CD8-positive, alpha-beta memory T cell (primary cell): ENCODE measurements around the gene KLHDC8A. TPM values are rescaled to one million over a fixed set of nuclear protein-coding genes. Genes with fewer than 3 reads are reported as not detected.

Experiments used
- CTCF ChIA-PET: fragments of 350-600 bp; sonication (Branson Sonifier 250); formaldehyde crosslinking; loops from one replicate; lab custom pipeline; 2021; ENCODE audit warnings: antibody characterized with exemption; lab: Charles Lee
- POLR2A ChIA-PET: fragments of 350-600 bp; sonication (Branson Sonifier 250); formaldehyde crosslinking; loops from one replicate; lab custom pipeline; 2021; ENCODE audit warnings: antibody characterized with exemption; lab: Charles Lee
- DNase-seq, 5 donors: peaks; one replicate each; pipeline versions ENCODE4 v3.0.0 to v3.0.0-alpha.2; 2020 to 2022; ENCODE audit warnings: mixed read lengths in 1 of 5
- H3K27ac ChIP-seq: one replicate; pipeline ENCODE4 v1.7.0; 2013; ENCODE audit warnings: low read depth, mild to moderate bottlenecking, low read length, moderate library complexity
- H3K27me3 ChIP-seq: 2 replicates; pipeline ENCODE4 v1.7.0; 2013; ENCODE audit warnings: low read length, mild to moderate bottlenecking; ENCODE audit not compliant: insufficient read depth, poor library complexity, severe bottlenecking
- H3K36me3 ChIP-seq: 2 replicates; pipeline ENCODE4 v1.7.0; 2013; ENCODE audit warnings: mild to moderate bottlenecking, low read length, moderate library complexity; ENCODE audit not compliant: insufficient read depth
- H3K4me1 ChIP-seq: 2 replicates; pipeline ENCODE4 v1.7.0; 2013; ENCODE audit warnings: mild to moderate bottlenecking, low read length, moderate library complexity; ENCODE audit not compliant: insufficient read depth
- H3K4me3 ChIP-seq: 2 replicates; pipeline ENCODE4 v1.7.0; 2013; ENCODE audit warnings: mild to moderate bottlenecking, low read length
- H3K9me3 ChIP-seq: 2 replicates; pipeline ENCODE4 v1.7.0; 2013; ENCODE audit warnings: mild to moderate bottlenecking, low read length
- H3K27ac Mint-ChIP-seq, 8 donors: one replicate each; pipeline ENCODE4 v1.8.0; 2020 to 2021; ENCODE audit warnings: mixed read lengths in 8 of 8, mild to moderate bottlenecking in 6 of 8, inconsistent platforms in 3 of 8, moderate library complexity in 3 of 8
- H3K27me3 Mint-ChIP-seq, 2 donors: one replicate each; pipeline ENCODE4 v1.8.0; 2020 to 2021; ENCODE audit warnings: mixed read lengths in 2 of 2, mild to moderate bottlenecking in 1 of 2, moderate library complexity in 1 of 2
- H3K36me3 Mint-ChIP-seq, 3 donors: one replicate each; pipeline ENCODE4 v1.8.0; 2020 to 2021; ENCODE audit warnings: mixed read lengths in 3 of 3, inconsistent platforms in 1 of 3, mild to moderate bottlenecking in 1 of 3
- H3K4me1 Mint-ChIP-seq, 3 donors: one replicate each; pipeline ENCODE4 v1.8.0; 2020 to 2021; ENCODE audit warnings: mixed read lengths in 3 of 3, inconsistent platforms in 1 of 3, mild to moderate bottlenecking in 1 of 3
- H3K4me3 Mint-ChIP-seq, 7 donors: one replicate each; pipeline ENCODE4 v1.8.0; 2020 to 2021; ENCODE audit warnings: mixed read lengths in 7 of 7, mild to moderate bottlenecking in 6 of 7, moderate library complexity in 4 of 7, inconsistent platforms in 2 of 7
- H3K9me3 Mint-ChIP-seq, 5 donors: one replicate each; pipeline ENCODE4 v1.8.0; 2020 to 2022; ENCODE audit warnings: mixed read lengths in 5 of 5, mild to moderate bottlenecking in 3 of 5, moderate library complexity in 2 of 5, inconsistent platforms in 1 of 5
- polyA plus RNA-seq: library from polyadenylated mRNA; unstranded; fragments of 300-500 nt; fragmentation: Illumina TruSeq; gene quantifications from one replicate; pipeline ENCODE4 v1.2.3, GENCODE V29; 2021
- total RNA-seq, 2 experiments: library from RNA; stranded (reverse); gene quantifications; one replicate each; pipeline ENCODE4 v1.2.3, GENCODE V29; 2021

KLHDC8A gene
- total and polyA plus RNA-seq, 3 experiments from 2014 or later, result not detected

DNA sequence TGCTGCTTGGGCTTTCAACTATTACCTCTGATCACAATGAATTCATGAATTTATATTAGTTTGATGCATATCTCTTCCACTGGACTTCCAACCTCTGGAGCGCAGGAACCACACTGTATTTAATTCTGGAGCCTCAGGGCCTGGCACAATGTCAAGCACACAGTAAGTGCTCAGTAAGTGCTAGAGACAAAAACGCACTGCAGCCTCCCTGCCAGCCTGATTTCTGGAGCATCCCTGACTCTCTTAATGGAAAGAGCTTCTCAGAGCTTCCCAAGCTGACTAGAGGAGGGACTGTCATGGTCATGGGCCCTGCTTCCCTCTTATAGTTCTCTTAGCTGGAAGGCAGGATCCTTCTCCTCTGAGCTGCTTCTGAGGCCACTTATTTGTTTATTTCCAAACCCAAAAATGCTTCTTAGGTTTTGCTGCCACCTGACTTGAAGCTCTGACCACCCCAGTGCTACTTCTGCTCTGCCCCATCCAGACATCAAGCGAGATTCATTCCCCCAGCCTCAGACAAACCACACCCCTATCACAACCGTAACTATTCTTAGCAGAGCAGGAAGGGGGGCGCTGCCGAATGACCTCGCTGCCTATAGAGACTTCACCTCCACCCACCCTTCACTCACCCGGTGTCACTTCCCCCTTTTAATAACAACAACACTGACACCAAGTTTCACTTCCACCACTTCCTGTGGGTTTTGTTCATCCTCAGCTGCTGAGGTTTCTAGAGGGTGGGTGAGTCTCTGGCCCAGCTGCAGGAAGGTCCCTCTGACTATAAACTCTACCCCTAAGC, 68.8 kb downstream of the KLHDC8A start:
- H3K27me3 Mint-ChIP-seq, result peaks cover 0 to 5% of the 10 kb centered on the region in 2 donors
- no peak overlapping the region for H3K27ac ChIP-seq
- peaks cover 72% of the 10 kb centered on the region for H3K4me1 ChIP-seq
- H3K4me3 ChIP-seq, result peak overlapping the region; percentile 80
- H3K27me3 ChIP-seq, result no peaks in the 10 kb centered on the region
- ChIA-PET CTCF (interaction anchor here (0.7 to 37.5 kb wide), 4 partner anchors 10 to 236 kb away, joined by 3 to 1351 read pairs (median 118); partner anchors contain the start of gene NUAK2), POLR2A (interaction anchor here (0.6 to 5.2 kb wide), 14 partner anchors 10 to 795 kb away, joined by 3 to 86 read pairs (median 3); partner anchors contain the start of genes ELK4 and NUAK2)
- peak overlapping the region; percentile 38 to 84 (median 75) for H3K4me3 Mint-ChIP-seq
- no peaks in the 10 kb centered on the region for H3K9me3 ChIP-seq
- peak; percentile 72 to 95 (median 93) for DNase-seq
- H3K36me3 Mint-ChIP-seq, result peaks cover 0 to 1% (median 0%) of the 10 kb centered on the region in 3 donors
- H3K27ac Mint-ChIP-seq, result peak overlapping the region; percentile 41 to 97 (median 92)
- H3K36me3 ChIP-seq, result no peaks in the 10 kb centered on the region
- peaks cover 72 to 87% (median 78%) of the 10 kb centered on the region in 3 donors for H3K4me1 Mint-ChIP-seq
- peaks cover 0 to 2% (median 0%) of the 10 kb centered on the region in 5 donors for H3K9me3 Mint-ChIP-seq

DNA sequence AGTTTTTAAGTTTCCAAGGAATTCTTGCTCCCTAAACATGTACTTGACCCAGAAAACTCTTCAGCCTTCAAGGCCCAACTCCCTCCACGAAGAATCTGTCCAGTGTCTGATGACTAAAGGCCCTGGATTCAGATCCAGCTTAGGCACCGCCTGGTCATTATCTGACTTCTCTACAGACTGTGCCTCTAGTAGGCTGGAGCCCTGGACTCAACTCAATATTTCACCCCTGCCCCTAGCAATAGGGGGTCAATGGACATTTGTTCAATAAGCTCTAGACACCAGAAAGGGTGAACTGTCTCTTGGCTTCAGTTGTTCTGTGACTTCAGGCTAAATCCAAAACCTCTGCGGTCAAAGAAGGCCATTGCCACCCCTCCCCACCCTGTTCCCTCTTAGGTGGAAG, 69.6 kb downstream of the KLHDC8A start:
- DNase-seq, result no peak
- peak overlapping the region; percentile 77 to 98 (median 94) for H3K27ac Mint-ChIP-seq
- H3K9me3 Mint-ChIP-seq, result peaks cover 0 to 2% (median 0%) of the 10 kb centered on the region in 5 donors
- H3K27me3 ChIP-seq, result no peaks in the 10 kb centered on the region
- no peaks in the 10 kb centered on the region for H3K36me3 ChIP-seq
- peak overlapping the region; percentile 80 for H3K4me3 ChIP-seq
- peaks cover 76 to 90% (median 86%) of the 10 kb centered on the region in 3 donors for H3K4me1 Mint-ChIP-seq
- H3K27me3 Mint-ChIP-seq, result peaks cover 0 to 5% of the 10 kb centered on the region in 2 donors
- H3K36me3 Mint-ChIP-seq, result peaks cover 0 to 1% (median 0%) of the 10 kb centered on the region in 3 donors
- no peak overlapping the region for H3K27ac ChIP-seq
- POLR2A ChIA-PET, result interaction anchor here (1.1 to 5.2 kb wide), 6 partner anchors 11 to 38 kb away, joined by 3 to 86 read pairs (median 12); partner anchors contain the start of gene NUAK2
- CTCF ChIA-PET, result interaction anchor here (10.0 to 37.5 kb wide), 2 partner anchors 13 to 34 kb away, joined by 231 to 1351 read pairs; partner anchors contain the start of gene NUAK2
- peaks cover 79% of the 10 kb centered on the region for H3K4me1 ChIP-seq
- H3K9me3 ChIP-seq, result no peaks in the 10 kb centered on the region
- H3K4me3 Mint-ChIP-seq, result peak overlapping the region; percentile 73 to 87 (median 81)

DNA sequence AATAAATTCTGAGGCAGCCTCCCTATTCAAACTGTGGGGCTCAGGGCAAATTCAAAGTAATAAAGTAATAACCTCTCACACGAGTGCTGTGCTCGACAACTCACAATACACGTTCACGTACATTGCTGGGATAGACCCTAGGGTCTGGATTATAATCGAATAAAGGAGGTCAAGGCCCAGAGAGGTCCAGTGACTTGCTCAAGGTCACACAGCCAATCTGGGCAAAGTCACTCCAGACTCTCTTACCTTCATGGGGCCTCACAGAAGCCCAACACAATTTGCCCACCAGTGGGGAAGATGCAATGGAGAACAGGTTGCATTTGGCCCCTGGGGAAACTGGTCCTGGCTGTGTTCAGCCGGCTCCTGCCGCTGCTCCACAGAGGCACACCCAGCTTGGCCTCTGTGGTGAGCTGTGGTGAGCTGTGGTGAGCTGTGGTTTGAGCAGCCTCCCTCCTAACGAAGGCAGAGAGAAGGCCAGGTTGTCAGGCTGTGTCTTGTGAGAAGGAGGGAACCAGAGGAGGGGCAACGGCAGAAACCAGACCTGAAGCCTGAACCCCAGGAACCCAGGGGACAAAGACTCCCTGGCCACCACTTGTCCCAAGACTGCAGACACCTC, 70.3 kb downstream of the KLHDC8A start:
- H3K4me1 Mint-ChIP-seq, result peaks cover 72 to 84% (median 79%) of the 10 kb centered on the region in 3 donors
- Histone ChIP-seq H3K9me3 (no peaks in the 10 kb centered on the region), H3K27me3 (no peaks in the 10 kb centered on the region), H3K36me3 (no peaks in the 10 kb centered on the region), H3K4me3 (peak overlapping the region; percentile 80), H3K27ac (peak overlapping the region; percentile 7), H3K4me1 (peaks cover 74% of the 10 kb centered on the region)
- peaks cover 0 to 1% (median 0%) of the 10 kb centered on the region in 3 donors for H3K36me3 Mint-ChIP-seq
- H3K4me3 Mint-ChIP-seq, result peak overlapping the region; percentile 73 to 87 (median 81)
- peaks cover 0 to 5% of the 10 kb centered on the region in 2 donors for H3K27me3 Mint-ChIP-seq
- ChIA-PET CTCF (interaction anchor here (1.1 to 37.5 kb wide), 3 partner anchors 12 to 200 kb away, joined by 3 to 1351 read pairs (median 231); partner anchors contain the start of gene NUAK2), POLR2A (interaction anchor here (0.6 to 5.2 kb wide), 10 partner anchors 9 to 738 kb away, joined by 3 to 86 read pairs (median 10); partner anchors contain the start of gene NUAK2)
- peak; percentile 57 to 83 (median 73) for DNase-seq
- H3K27ac Mint-ChIP-seq, result peak overlapping the region; percentile 77 to 98 (median 94)
- peaks cover 0 to 2% (median 0%) of the 10 kb centered on the region in 5 donors for H3K9me3 Mint-ChIP-seq

Other genes with a start within 250 kb of the KLHDC8A start
- gene RBBP5, start 234.9 kb downstream of the KLHDC8A start, total RNA-seq, result 10 to 100 TPM; 27.5 to 30.8 TPM
- gene RBBP5, start 234.9 kb downstream of the KLHDC8A start, polyA plus RNA-seq, result 20.8 TPM
- gene DSTYK, start 145.2 kb downstream of the KLHDC8A start, total RNA-seq, result 10 to 100 TPM; 12.9 to 13.4 TPM
- 8.6 TPM for gene DSTYK, start 145.2 kb downstream of the KLHDC8A start, polyA plus RNA-seq
- gene TMCC2, start 129.0 kb downstream of the KLHDC8A start, total RNA-seq, result 1 to 10 TPM; 7.1 to 8.4 TPM
- gene TMCC2, start 129.0 kb downstream of the KLHDC8A start, polyA plus RNA-seq, result 1.4 TPM
- 1 to 10 TPM; 4.5 to 4.7 TPM for gene NUAK2, start 35.2 kb downstream of the KLHDC8A start, total RNA-seq
- gene NUAK2, start 35.2 kb downstream of the KLHDC8A start, polyA plus RNA-seq, result 32.1 TPM
- gene LEMD1, start 65.1 kb upstream of the KLHDC8A start, total RNA-seq, result under 1 TPM in 1 of 2 experiments, not detected in 1; 0.55 TPM
- gene LEMD1, start 65.1 kb upstream of the KLHDC8A start, polyA plus RNA-seq, result not detected
- gene BLACAT1, start 99.1 kb upstream of the KLHDC8A start, total RNA-seq, result under 1 TPM in 1 of 2 experiments, not detected in 1; 0.09 TPM
- gene BLACAT1, start 99.1 kb upstream of the KLHDC8A start, polyA plus RNA-seq, result not detected
- 1 to 10 TPM; 1.4 to 1.6 TPM for gene CDK18, start 147.7 kb upstream of the KLHDC8A start, total RNA-seq
- gene CDK18, start 147.7 kb upstream of the KLHDC8A start, polyA plus RNA-seq, result 0.43 TPM